Measurements from ENCODE around the gene MTIF3.
"Not testable (repeated sequence)": the region's sequence is repeated elsewhere in the genome, so short reads cannot be mapped to it uniquely, and the experiment has no call there.

The MTIF3 gene

GRCh38 chr13:27401210-27401609 is 49.2 kb downstream of the MTIF3 start:
- H3K27ac ChIP-seq = no peak overlapping the region

GRCh38 chr13:27400405-27400804 is 50.0 kb downstream of the MTIF3 start:
- H3K36me3 ChIP-seq (replicated peaks); H3K4me3 ChIP-seq (ENCODE audit: low read depth, low read length); in situ Hi-C loops (cut with HindIII; ENCODE audit: low pct_ligation_motif_present, low sequenced_read_pairs); H3K27me3 ChIP-seq (replicated peaks); H3K27ac ChIP-seq; DNase-seq: not testable (repeated sequence)

More at GRCh38 chr13:27401210-27401609, 49.2 kb downstream of the MTIF3 start:
- no peaks in the 10 kb centered on the region for H3K36me3 ChIP-seq (replicated peaks)
- no peaks in the 10 kb centered on the region for H3K27me3 ChIP-seq (replicated peaks)
- DNase-seq = no peak
- in situ Hi-C loops (cut with HindIII; ENCODE audit: low pct_ligation_motif_present, low sequenced_read_pairs) = no loop called here
- H3K4me3 ChIP-seq (ENCODE audit: low read depth, low read length) = no peak overlapping the region
- no peak for TF ChIP-seq CTCF (IDR thresholded peaks at IDR 0.05; ENCODE audit: low read depth, low read length, missing control alignments)

GRCh38 chr13:27398360-27398759 is 52.0 kb downstream of the MTIF3 start:
- Histone ChIP-seq H3K36me3 (replicated peaks) (no peaks in the 10 kb centered on the region), H3K4me3 (ENCODE audit: low read depth, low read length) (no peak overlapping the region), H3K27me3 (replicated peaks) (no peaks in the 10 kb centered on the region), H3K27ac (no peak overlapping the region)
- no peak for TF ChIP-seq CTCF (IDR thresholded peaks at IDR 0.05; ENCODE audit: low read depth, low read length, missing control alignments)
- in situ Hi-C loops (cut with HindIII; ENCODE audit: low pct_ligation_motif_present, low sequenced_read_pairs) = no loop called here
- DNase-seq = no peak

GRCh38 chr13:27396252-27396846 is 54.0 kb downstream of the MTIF3 start:
- H3K27me3 ChIP-seq (replicated peaks) = no peaks in the 10 kb centered on the region
- DNase-seq = no peak
- TF ChIP-seq CTCF (IDR thresholded peaks at IDR 0.05; ENCODE audit: low read depth, low read length, missing control alignments) = no peak
- H3K36me3 ChIP-seq (replicated peaks) = no peaks in the 10 kb centered on the region
- H3K27ac ChIP-seq = no peak overlapping the region
- H3K4me3 ChIP-seq (ENCODE audit: low read depth, low read length) = no peak overlapping the region
- in situ Hi-C loops (cut with HindIII; ENCODE audit: low pct_ligation_motif_present, low sequenced_read_pairs) = no loop called here

GRCh38 chr13:27395007-27395510 is 55.3 kb downstream of the MTIF3 start:
- H3K4me3 ChIP-seq (ENCODE audit: low read depth, low read length) = no peak overlapping the region
- H3K27me3 ChIP-seq (replicated peaks) = no peaks in the 10 kb centered on the region
- no peak for DNase-seq
- H3K27ac ChIP-seq = no peak overlapping the region
- no peaks in the 10 kb centered on the region for H3K36me3 ChIP-seq (replicated peaks)
- no peak for TF ChIP-seq CTCF (IDR thresholded peaks at IDR 0.05; ENCODE audit: low read depth, low read length, missing control alignments)
- in situ Hi-C loops (cut with HindIII; ENCODE audit: low pct_ligation_motif_present, low sequenced_read_pairs) = no loop called here

GRCh38 chr13:27393101-27393500 is 57.3 kb downstream of the MTIF3 start:
- H3K27me3 ChIP-seq (replicated peaks) = no peaks in the 10 kb centered on the region
- in situ Hi-C loops (cut with HindIII; ENCODE audit: low pct_ligation_motif_present, low sequenced_read_pairs) = no loop called here
- DNase-seq = no peak
- no peak for TF ChIP-seq CTCF (IDR thresholded peaks at IDR 0.05; ENCODE audit: low read depth, low read length, missing control alignments)
- H3K36me3 ChIP-seq (replicated peaks) = no peaks in the 10 kb centered on the region
- no peak overlapping the region for H3K27ac ChIP-seq
- H3K4me3 ChIP-seq (ENCODE audit: low read depth, low read length) = no peak overlapping the region

Measured in brain microvascular endothelial cell (primary cell).